Measurements from ENCODE around the gene ROM1.

The ROM1 gene

DNA sequence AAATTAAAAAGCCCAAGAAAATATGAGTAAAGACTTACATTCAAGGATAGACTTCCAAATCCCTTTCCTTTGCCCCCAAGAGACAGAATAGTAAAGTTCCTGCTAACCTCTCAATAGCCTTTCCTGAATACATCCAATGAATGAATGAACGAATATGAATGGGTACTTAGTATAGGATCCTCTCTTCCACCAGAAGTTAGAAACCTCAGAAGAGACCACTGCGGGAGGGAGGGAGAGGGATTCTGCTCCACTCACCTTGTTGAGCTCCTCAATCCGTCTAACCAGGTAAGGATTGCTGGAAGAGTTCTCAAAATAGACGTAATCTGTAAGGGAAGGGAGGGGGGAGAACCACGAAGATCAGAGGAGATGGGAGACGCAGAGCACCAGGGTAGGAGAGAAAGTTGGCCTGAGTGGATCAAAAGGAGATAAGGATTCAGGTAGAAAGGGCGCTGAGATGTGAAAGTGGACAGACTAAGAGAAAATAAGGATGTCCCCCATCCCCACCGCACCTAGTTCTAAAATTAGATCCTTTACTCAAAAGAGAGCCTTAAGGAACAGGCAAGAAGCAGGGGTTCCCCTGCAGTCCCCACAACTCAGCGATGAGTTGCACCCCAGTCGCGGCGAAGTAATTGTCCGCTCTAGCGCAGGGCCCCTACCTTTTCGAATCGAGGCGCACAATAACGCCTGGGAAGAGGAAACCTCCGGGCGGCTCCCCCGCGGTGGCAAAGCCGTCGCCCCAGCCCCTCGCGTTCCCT is 12.5 kb upstream of the ROM1 start:
- H3K79me2 ChIP-seq (ENCODE audit: insufficient read depth, low read length): peaks cover 54% of the 10 kb centered on the region
- DNase-seq: no peak
- H3K9ac ChIP-seq (ENCODE audit: low read depth, low read length): peak overlapping the region; percentile 97
- H3K36me3 ChIP-seq (ENCODE audit: insufficient read depth, low read length): peaks cover 66% of the 10 kb centered on the region
- peaks cover 36% of the 10 kb centered on the region for H4K20me1 ChIP-seq (ENCODE audit: insufficient read depth, low read length)
- peak overlapping the region; percentile 75 for H2AFZ ChIP-seq (ENCODE audit: low read depth, low read length)
- TF ChIP-seq, protein P1, sequence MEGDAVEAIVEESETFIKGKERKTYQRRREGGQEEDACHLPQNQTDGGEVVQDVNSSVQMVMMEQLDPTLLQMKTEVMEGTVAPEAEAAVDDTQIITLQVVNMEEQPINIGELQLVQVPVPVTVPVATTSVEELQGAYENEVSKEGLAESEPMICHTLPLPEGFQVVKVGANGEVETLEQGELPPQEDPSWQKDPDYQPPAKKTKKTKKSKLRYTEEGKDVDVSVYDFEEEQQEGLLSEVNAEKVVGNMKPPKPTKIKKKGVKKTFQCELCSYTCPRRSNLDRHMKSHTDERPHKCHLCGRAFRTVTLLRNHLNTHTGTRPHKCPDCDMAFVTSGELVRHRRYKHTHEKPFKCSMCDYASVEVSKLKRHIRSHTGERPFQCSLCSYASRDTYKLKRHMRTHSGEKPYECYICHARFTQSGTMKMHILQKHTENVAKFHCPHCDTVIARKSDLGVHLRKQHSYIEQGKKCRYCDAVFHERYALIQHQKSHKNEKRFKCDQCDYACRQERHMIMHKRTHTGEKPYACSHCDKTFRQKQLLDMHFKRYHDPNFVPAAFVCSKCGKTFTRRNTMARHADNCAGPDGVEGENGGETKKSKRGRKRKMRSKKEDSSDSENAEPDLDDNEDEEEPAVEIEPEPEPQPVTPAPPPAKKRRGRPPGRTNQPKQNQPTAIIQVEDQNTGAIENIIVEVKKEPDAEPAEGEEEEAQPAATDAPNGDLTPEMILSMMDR (IDR thresholded peaks at IDR 0.05; ENCODE audit: borderline replicate concordance, extremely low read depth, low read length, poor library complexity, severe bottlenecking): no peak
- TF ChIP-seq EZH2 (IDR thresholded peaks at IDR 0.05; ENCODE audit: borderline replicate concordance, low read depth, low read length, severe bottlenecking): no peak
- ATAC-seq (ENCODE audit: insufficient read depth, low read depth): no peak
- H3K4me2 ChIP-seq (ENCODE audit: insufficient read depth, low read length): peak overlapping the region; percentile 96
- peak overlapping the region; percentile 69 for H3K4me3 ChIP-seq (ENCODE audit: low read depth in 1 of 2, low read length in 2 of 2)
- peak overlapping the region; percentile 92 for H3K27ac ChIP-seq (ENCODE audit: low read length)
- H3K9me3 ChIP-seq (ENCODE audit: insufficient read depth, low read length, severe bottlenecking): no peaks in the 10 kb centered on the region
- no peaks in the 10 kb centered on the region for H3K27me3 ChIP-seq (ENCODE audit: insufficient read depth, low read length, poor library complexity)
- peaks cover 51% of the 10 kb centered on the region for H3K4me1 ChIP-seq (ENCODE audit: insufficient read depth, low read length)

DNA sequence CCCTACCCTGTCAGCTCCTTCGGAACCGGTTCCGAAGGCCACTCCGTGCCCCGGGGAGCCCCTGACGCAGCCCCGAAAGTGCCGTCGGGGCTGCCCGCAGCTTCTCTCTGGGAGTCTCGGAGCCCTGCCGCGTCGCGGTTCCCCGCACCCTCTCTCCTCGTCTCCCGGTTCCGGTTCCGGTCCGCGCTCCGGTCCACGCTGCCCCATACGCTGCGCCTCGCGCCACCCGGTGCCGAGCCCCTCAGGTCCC is 12.0 kb upstream of the ROM1 start:
- H3K9ac ChIP-seq (ENCODE audit: low read depth, low read length): peak overlapping the region; percentile 97
- no peaks in the 10 kb centered on the region for H3K27me3 ChIP-seq (ENCODE audit: insufficient read depth, low read length, poor library complexity)
- H4K20me1 ChIP-seq (ENCODE audit: insufficient read depth, low read length): peaks cover 33% of the 10 kb centered on the region
- H3K4me2 ChIP-seq (ENCODE audit: insufficient read depth, low read length): peak overlapping the region; percentile 96
- H3K27ac ChIP-seq (ENCODE audit: low read length): peak overlapping the region; percentile 92
- TF ChIP-seq EZH2 (IDR thresholded peaks at IDR 0.05; ENCODE audit: borderline replicate concordance, low read depth, low read length, severe bottlenecking): no peak
- TF ChIP-seq, protein P1 (IDR thresholded peaks at IDR 0.05; ENCODE audit: borderline replicate concordance, extremely low read depth, low read length, poor library complexity, severe bottlenecking): no peak
- peaks cover 46% of the 10 kb centered on the region for H3K4me1 ChIP-seq (ENCODE audit: insufficient read depth, low read length)
- peaks cover 51% of the 10 kb centered on the region for H3K79me2 ChIP-seq (ENCODE audit: insufficient read depth, low read length)
- peak overlapping the region; percentile 75 for H2AFZ ChIP-seq (ENCODE audit: low read depth, low read length)
- H3K9me3 ChIP-seq (ENCODE audit: insufficient read depth, low read length, severe bottlenecking): no peaks in the 10 kb centered on the region
- peak overlapping the region; percentile 69 for H3K4me3 ChIP-seq (ENCODE audit: low read depth in 1 of 2, low read length in 2 of 2)
- H3K36me3 ChIP-seq (ENCODE audit: insufficient read depth, low read length): peaks cover 66% of the 10 kb centered on the region
- peak; percentile 12 for ATAC-seq (ENCODE audit: insufficient read depth, low read depth)
- peak; percentile 60 for DNase-seq

DNA sequence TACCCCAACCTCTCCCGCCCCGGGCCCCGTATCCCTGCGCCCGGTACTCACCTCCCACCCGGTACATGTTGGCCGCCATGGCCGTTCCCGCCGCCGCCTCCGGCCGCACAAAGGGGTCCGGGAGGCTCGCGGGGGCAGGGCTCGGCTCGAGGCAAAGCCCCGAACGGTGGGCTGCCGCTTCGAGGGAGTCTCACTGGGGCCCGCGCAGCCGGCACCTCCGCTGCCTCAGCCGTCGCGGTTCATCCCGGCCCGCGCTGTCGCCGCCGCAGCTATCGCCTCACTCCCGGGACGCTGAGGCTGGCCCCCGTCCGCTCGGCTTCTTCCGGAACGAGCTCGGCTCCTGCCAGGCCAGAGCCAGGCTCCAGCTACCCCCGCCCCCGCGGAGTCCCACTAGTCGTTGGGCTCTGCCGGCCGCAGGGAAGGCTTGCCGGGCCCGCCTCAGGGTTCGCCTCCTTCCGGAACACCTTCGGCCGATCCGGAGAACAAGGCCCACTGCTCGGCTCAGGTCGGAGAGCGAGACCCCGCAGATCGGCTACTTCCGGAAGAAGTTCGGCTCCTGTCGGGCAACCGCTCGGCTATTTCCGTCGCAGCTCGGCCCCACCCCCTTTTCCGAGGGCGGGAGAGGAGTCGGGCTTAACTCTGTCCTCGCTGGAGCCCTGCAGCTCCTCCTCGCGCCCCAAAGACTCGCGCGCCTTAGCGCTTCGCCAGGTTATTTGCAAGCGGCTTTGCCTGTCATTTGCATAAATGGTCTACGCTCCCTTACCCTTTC is 11.5 kb upstream of the ROM1 start, which contains the start of gene MTA2:
MTA2 (minus strand) TSS at position 494 of the 769 bp plus-strand sequence; CDS start at position 79, 415 bp downstream.
- peak within 1 kb of the TSS; percentile 86 for H2AFZ ChIP-seq (ENCODE audit: low read depth, low read length)
- peak within 1 kb of the TSS; percentile 92 for H3K27ac ChIP-seq (ENCODE audit: low read length)
- peaks cover 29% of the 10 kb centered on the region for H4K20me1 ChIP-seq (ENCODE audit: insufficient read depth, low read length)
- peak within 1 kb of the TSS; percentile 96 for H3K4me2 ChIP-seq (ENCODE audit: insufficient read depth, low read length)
- H3K9me3 ChIP-seq (ENCODE audit: insufficient read depth, low read length, severe bottlenecking): no peaks in the 10 kb centered on the region
- peaks cover 64% of the 10 kb centered on the region for H3K36me3 ChIP-seq (ENCODE audit: insufficient read depth, low read length)
- no peaks in the 10 kb centered on the region for H3K27me3 ChIP-seq (ENCODE audit: insufficient read depth, low read length, poor library complexity)
- TF ChIP-seq, protein P1 (IDR thresholded peaks at IDR 0.05; ENCODE audit: borderline replicate concordance, extremely low read depth, low read length, poor library complexity, severe bottlenecking): no peak
- TF ChIP-seq EZH2 (IDR thresholded peaks at IDR 0.05; ENCODE audit: borderline replicate concordance, low read depth, low read length, severe bottlenecking): no peak
- peaks cover 46% of the 10 kb centered on the region for H3K79me2 ChIP-seq (ENCODE audit: insufficient read depth, low read length)
- DNase-seq: peak; percentile 100
- H3K9ac ChIP-seq (ENCODE audit: low read depth, low read length): peak within 1 kb of the TSS; percentile 97
- ATAC-seq (ENCODE audit: insufficient read depth, low read depth): peak; percentile 85
- H3K4me1 ChIP-seq (ENCODE audit: insufficient read depth, low read length): peaks cover 42% of the 10 kb centered on the region
- H3K4me3 ChIP-seq (ENCODE audit: low read depth in 1 of 2, low read length in 2 of 2): peak within 1 kb of the TSS; percentile 69

Data from DND-41 (cell line).